Right renal cortex interstitium (tissue), 3 donors: ENCODE data around the gene TGM3. TPM values are rescaled to one million over a fixed set of nuclear protein-coding genes. Genes with fewer than 3 reads are reported as not detected.

Experiments used
- DNase-seq, 3 donors: peaks; one replicate each; pipeline ENCODE4 v3.0.0-alpha.2; 2013; ENCODE audit warnings: low read depth in 3 of 3, low spot score in 2 of 3
- polyA plus RNA-seq, 3 donors: library from polyadenylated mRNA; unstranded; fragments of 120-200 nt; gene quantifications; one replicate each; pipeline ENCODE4 v1.2.1, GENCODE V29; 2013; ENCODE audit not compliant: insufficient read length in 3 of 3

Gene TGM3
- polyA plus RNA-seq, 3 donors, result 0.54 to 0.99 (median 0.86) TPM

GRCh38 chr20:2333821-2334220, 38.0 kb downstream of the TGM3 start:
- no peak for DNase-seq

- no peak for DNase-seq
Measured at GRCh38 chr20:2335096-2335870, 39.5 kb downstream of the TGM3 start.

- no peak for DNase-seq
Measured at GRCh38 chr20:2336471-2336870, 40.7 kb downstream of the TGM3 start.

GRCh38 chr20:2337142-2337541, 41.3 kb downstream of the TGM3 start:
- DNase-seq, result no peak

- DNase-seq, result no peak
Measured at GRCh38 chr20:2338411-2339066, 42.7 kb downstream of the TGM3 start.

- no peak for DNase-seq
Measured at GRCh38 chr20:2340136-2340535, 44.3 kb downstream of the TGM3 start.

- no peak for DNase-seq
Measured at GRCh38 chr20:2340823-2341222, 45.0 kb downstream of the TGM3 start.

- no peak for DNase-seq
Measured at GRCh38 chr20:2341336-2341735, 45.5 kb downstream of the TGM3 start.

GRCh38 chr20:2342243-2342642, 46.4 kb downstream of the TGM3 start:
- no peak for DNase-seq

GRCh38 chr20:2346188-2346587, 50.4 kb downstream of the TGM3 start:
- DNase-seq, result no peak

GRCh38 chr20:2348336-2348735, 52.5 kb downstream of the TGM3 start:
- no peak for DNase-seq

- DNase-seq, result no peak
Measured at GRCh38 chr20:2349801-2350200, 54.0 kb downstream of the TGM3 start.

- no peak for DNase-seq
Measured at GRCh38 chr20:2350606-2351005, 54.8 kb downstream of the TGM3 start.

GRCh38 chr20:2353231-2353630, 57.4 kb downstream of the TGM3 start:
- DNase-seq, result no peak

- DNase-seq, result no peak
Measured at GRCh38 chr20:2357114-2357513, 61.3 kb downstream of the TGM3 start.

GRCh38 chr20:2358006-2358405, 62.2 kb downstream of the TGM3 start:
- no peak for DNase-seq

GRCh38 chr20:2361035-2361593, 65.3 kb downstream of the TGM3 start:
- DNase-seq, result no peak

- no peak for DNase-seq
Measured at GRCh38 chr20:2363187-2363586, 67.4 kb downstream of the TGM3 start.

GRCh38 chr20:2363587-2363986, 67.8 kb downstream of the TGM3 start:
- no peak for DNase-seq

GRCh38 chr20:2364044-2364443, 68.2 kb downstream of the TGM3 start:
- no peak for DNase-seq

GRCh38 chr20:2365091-2365490, 69.3 kb downstream of the TGM3 start:
- no peak for DNase-seq

GRCh38 chr20:2365666-2366065, 69.9 kb downstream of the TGM3 start:
- DNase-seq, result no peak
